A549 (cell line): ENCODE data around the gene HGFAC. TPM values are rescaled to one million over a fixed set of nuclear protein-coding genes. Genes with fewer than 3 reads are reported as not detected.

Source experiments
- ATAC-seq, 2 experiments: fragments of 200-7000 bp in 1 of 2; fragments of >200 bp in 1 of 2; cut with Nextera tagmentation in 1 of 2; cut with Tn5 transposase in 1 of 2; 3 replicates each; pipeline versions ENCODE4 v1.8.0 to v1.9.1; 2018 to 2020; ENCODE audit warnings: mild to moderate bottlenecking in 1 of 2, moderate library complexity in 1 of 2
- CTCF ChIA-PET: fragments of 300-600 bp; sonication (Branson Sonifier 250); formaldehyde crosslinking; extraction: SDS; loops from one replicate; lab custom pipeline; 2021; ENCODE audit warnings: antibody characterized with exemption, inconsistent platforms; lab: Yijun Ruan, JAX
- POLR2A ChIA-PET: fragments of 350-600 bp; formaldehyde crosslinking; extraction: SDS; loops from one replicate; lab custom pipeline; 2021; ENCODE audit warnings: antibody characterized with exemption, inconsistent platforms; lab: Yijun Ruan, JAX
- DNase-seq, 2 experiments: peaks; one replicate each; pipeline versions ENCODE4 v3.0.0 to v3.0.0-alpha.2; 2011 to 2016; ENCODE audit warnings: low read depth in 1 of 2, low spot score in 1 of 2
- FAIRE-seq: peaks from 2 replicates; lab custom pipeline; 2011; peaks lifted over from hg19 to GRCh38; lab: Jason Lieb, UNC
- H3K27ac ChIP-seq, 2 experiments: fragments of >200 bp; sonication (Bioruptor Twin); formaldehyde crosslinking; 3 replicates each; pipeline ENCODE4 v1.5.1; 2016 to 2017
- H3K4me1 ChIP-seq: fragments of >200 bp; sonication (Bioruptor Twin); formaldehyde crosslinking; 3 replicates; pipeline ENCODE4 v1.6.1; 2016
- H3K4me2 ChIP-seq: fragments of >200 bp; sonication (Bioruptor Twin); formaldehyde crosslinking; 3 replicates; pipeline ENCODE4 v1.6.1; 2016
- H3K4me3 ChIP-seq: fragments of >200 bp; sonication (Bioruptor Twin); formaldehyde crosslinking; 3 replicates; pipeline ENCODE4 v1.5.1; 2016
- H3K9me3 ChIP-seq: fragments of >200 bp; sonication (Bioruptor Twin); formaldehyde crosslinking; 3 replicates; pipeline ENCODE4 v1.6.1; 2016
- BHLHE40 ChIP-seq: IDR thresholded peaks from 2 replicates; pipeline ENCODE4 v1.6.1; 2012; ENCODE audit warnings: low read depth, low read length, inconsistent platforms
- CBX8 ChIP-seq: fragments of 200-600 bp; sonication (generic); IDR thresholded peaks from 2 replicates; pipeline ENCODE4 v1.6.1; 2016
- CEBPB ChIP-seq, 2 experiments: fragments of >200 bp in 1 of 2; sonication (Bioruptor Twin) in 1 of 2; formaldehyde crosslinking in 1 of 2; IDR thresholded peaks; 2 replicates each; pipeline ENCODE4 v1.6.1; 2012 to 2016
- CHD4 ChIP-seq: fragments of 200-600 bp; sonication (generic); IDR thresholded peaks from 2 replicates; pipeline ENCODE4 v1.6.1; 2016; ENCODE audit warnings: antibody characterized with exemption, mild to moderate bottlenecking, borderline replicate concordance
- EP300 ChIP-seq, 2 experiments: fragments of >200 bp; sonication (Bioruptor Twin); formaldehyde crosslinking; IDR thresholded peaks; 2 replicates in 1 of 2; 3 replicates in 1 of 2; pipeline ENCODE4 v1.6.1; 2016 to 2017
- FOXS1 ChIP-seq: fragments of 250-450 bp; sonication (Bioruptor Pico); IDR thresholded peaks from 2 replicates; pipeline ENCODE4 v1.5.0; 2020; ENCODE audit warnings: mild to moderate bottlenecking, moderate library complexity
- HOXB13 ChIP-seq: fragments of 250-450 bp; sonication (Bioruptor Pico); IDR thresholded peaks from 2 replicates; pipeline ENCODE4 v1.5.0; 2020; ENCODE audit warnings: low read depth, mild to moderate bottlenecking, moderate library complexity
- JUNB ChIP-seq: fragments of >200 bp; sonication (Bioruptor Twin); formaldehyde crosslinking; IDR thresholded peaks from 2 replicates; pipeline ENCODE4 v1.6.1; 2016
- NFE2L2 ChIP-seq: fragments of 150-350 bp; conservative IDR thresholded peaks from 2 replicates; pipeline ENCODE4 v1.6.1; 2014; ENCODE audit warnings: low read length
- RAD21 ChIP-seq, 2 experiments: fragments of >200 bp in 1 of 2; sonication (Bioruptor Twin) in 1 of 2; formaldehyde crosslinking in 1 of 2; IDR thresholded peaks in 1 of 2; conservative IDR thresholded peaks in 1 of 2; 2 replicates in 1 of 2; 3 replicates in 1 of 2; pipeline ENCODE4 v1.6.1; 2012 to 2018; ENCODE audit warnings: inconsistent platforms in 1 of 2
- RNF2 ChIP-seq: fragments of 200-600 bp; sonication (generic); IDR thresholded peaks from 2 replicates; pipeline ENCODE4 v1.6.1; 2016; ENCODE audit warnings: low read depth, mild to moderate bottlenecking, antibody characterized with exemption, moderate library complexity, borderline replicate concordance
- SMC3 ChIP-seq: fragments of >200 bp; sonication (Bioruptor Twin); formaldehyde crosslinking; IDR thresholded peaks from 3 replicates; pipeline ENCODE4 v1.6.1; 2018; ENCODE audit warnings: inconsistent platforms
- TP53 ChIP-seq: fragments of 250-450 bp; sonication (Bioruptor Pico); IDR thresholded peaks from 2 replicates; pipeline ENCODE4 v1.5.0; 2021; ENCODE audit warnings: mild to moderate bottlenecking, moderate library complexity
- ZSCAN20 ChIP-seq: fragments of 250-450 bp; sonication (Bioruptor Pico); IDR thresholded peaks from 2 replicates; pipeline ENCODE4 v1.8.0; 2022; ENCODE audit warnings: mild to moderate bottlenecking, moderate library complexity
- WGBS: methylation state at CpG from one replicate; pipeline ENCODE4 v1.1.6; 2017; ENCODE audit errors: missing lambda C conversion rate; 5-methylcytosine and 5-hydroxymethylcytosine counted together
- polyA plus RNA-seq, 4 experiments: library from polyadenylated mRNA; depleted of rRNA in 3 of 4; stranded (reverse); fragments of >200 nt; fragmentation: RNase III in 1 of 4; extraction: RNeasy Plus Mini Kit Qiagen cat#74134 plus additional on column Dnase treatment in 1 of 4; gene quantifications; 2 replicates in 3 of 4; 3 replicates in 1 of 4; pipeline ENCODE4 v1.2.3, GENCODE V29; 2011 to 2017
- TF ChIP-seq, protein P1 (sequence below): fragments of >200 bp; sonication (Bioruptor Twin); formaldehyde crosslinking; IDR thresholded peaks from 3 replicates; pipeline ENCODE4 v1.5.1; 2016
- TF ChIP-seq, protein P2 (sequence below): IDR thresholded peaks from 2 replicates; pipeline ENCODE4 v1.6.1; 2012
- TF ChIP-seq, protein P3 (sequence below): fragments of 200-600 bp; sonication (generic); IDR thresholded peaks from 2 replicates; pipeline ENCODE4 v1.6.1; 2016; ENCODE audit warnings: antibody characterized with exemption, mild to moderate bottlenecking, moderate library complexity

The HGFAC gene
- polyA plus RNA-seq, 2 of the 4 experiments (the other 2 are of a cell fraction): 0.25 TPM; not detected in 1

DNA sequence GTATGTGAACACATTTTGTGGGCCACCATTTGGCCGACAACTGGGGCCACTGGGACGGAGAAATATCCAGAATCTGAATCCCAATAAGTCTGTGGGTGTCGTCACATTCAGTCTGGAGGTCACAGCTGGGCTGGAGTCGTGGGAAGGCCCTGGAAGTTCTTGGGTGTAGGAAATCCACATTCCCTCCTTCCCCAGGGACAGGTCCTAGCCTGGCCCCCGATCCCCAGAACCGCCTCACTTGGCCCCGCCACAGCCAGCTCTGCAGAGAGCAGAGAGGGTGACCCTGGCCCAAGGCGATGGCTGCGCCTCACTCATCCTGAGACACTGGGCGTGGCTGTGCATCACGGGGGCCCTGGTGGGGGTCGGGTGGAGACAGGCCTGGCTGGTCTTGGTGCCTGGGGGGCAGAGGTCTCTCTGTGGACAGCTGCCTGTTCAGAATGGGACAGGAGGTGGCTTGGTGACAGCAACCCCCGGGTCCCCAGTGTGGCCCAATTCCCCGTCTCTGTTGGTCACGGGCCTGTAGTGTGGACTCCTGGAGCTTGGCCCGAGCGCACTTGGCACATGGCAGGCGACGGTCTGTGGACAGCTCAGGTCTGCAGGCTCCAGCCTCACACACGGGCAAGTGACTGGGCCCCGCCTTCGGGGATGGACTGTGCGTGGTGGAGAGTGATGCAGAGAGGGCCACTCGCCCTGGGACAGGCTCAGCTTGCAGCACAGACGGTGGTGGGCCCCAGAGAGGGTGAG is 37.8 kb downstream of the HGFAC start:
- H3K27ac ChIP-seq: no peak overlapping the region
- ATAC-seq: no peak
- ChIA-PET CTCF (interaction anchor here (0.6 to 3.8 kb wide), 30 partner anchors 9 to 1413 kb away, joined by 3 to 28 read pairs (median 6); partner anchors contain the start of gene DOK7), POLR2A (no interaction called here)
- no peaks in the 10 kb centered on the region for H3K9me3 ChIP-seq
- H3K4me1 ChIP-seq: peaks cover 22% of the 10 kb centered on the region
- no peak overlapping the region for H3K4me3 ChIP-seq
- DNase-seq: no peak
- H3K4me2 ChIP-seq: no peak overlapping the region
- 72% methylated on average over 11 of the region's 25 CpGs for WGBS
- FAIRE-seq: no peak
- TF ChIP-seq FOXS1 (CRISPR knock-in tag): no peak
- no peak for TF ChIP-seq EP300 (IDR thresholded peaks at IDR 0.05)
- TF ChIP-seq BHLHE40: no peak

DNA sequence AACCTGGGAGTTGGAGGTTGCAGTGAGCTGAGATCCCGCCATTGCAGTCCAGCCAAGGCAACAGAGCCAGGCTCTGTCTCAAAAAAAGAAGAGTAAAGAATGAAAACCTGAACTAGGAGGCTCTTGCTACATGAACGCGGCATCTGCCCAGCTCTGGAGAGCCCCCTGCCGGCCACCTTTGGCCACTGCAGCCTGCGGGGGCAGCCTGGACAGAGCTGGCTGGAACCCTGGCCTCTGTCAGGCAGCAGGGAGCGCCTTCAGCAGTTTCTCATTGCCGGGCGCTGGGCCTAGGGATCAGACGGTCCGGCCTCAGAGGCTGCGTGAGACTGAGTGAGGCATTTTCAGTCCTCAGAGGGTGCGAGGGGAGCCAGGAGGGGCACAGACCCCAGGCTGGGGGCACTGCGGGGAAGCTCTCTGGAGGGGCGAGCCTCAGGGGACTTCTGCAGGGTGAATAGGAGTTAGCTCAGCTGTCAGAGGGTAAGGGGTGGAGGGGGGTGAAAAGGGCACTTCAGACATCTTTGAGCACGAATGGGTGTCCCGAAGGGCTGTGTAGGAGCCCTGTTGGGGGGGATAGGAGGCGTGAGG is 38.9 kb downstream of the HGFAC start:
- TF ChIP-seq JUNB (no peak), SMC3 (peak; percentile 64), CEBPB (IDR thresholded peaks at IDR 0.05) (no peak; a peak in 1 of 4 replicates), HOXB13 (CRISPR knock-in tag) (no peak), RAD21 (conservative IDR thresholded peaks at IDR 0.05 in 1 of 2, IDR thresholded peaks at IDR 0.05 in 1 of 2) (peak; percentile 67 to 71), FOXS1 (CRISPR knock-in tag) (no peak)
- TF ChIP-seq, protein P1, sequence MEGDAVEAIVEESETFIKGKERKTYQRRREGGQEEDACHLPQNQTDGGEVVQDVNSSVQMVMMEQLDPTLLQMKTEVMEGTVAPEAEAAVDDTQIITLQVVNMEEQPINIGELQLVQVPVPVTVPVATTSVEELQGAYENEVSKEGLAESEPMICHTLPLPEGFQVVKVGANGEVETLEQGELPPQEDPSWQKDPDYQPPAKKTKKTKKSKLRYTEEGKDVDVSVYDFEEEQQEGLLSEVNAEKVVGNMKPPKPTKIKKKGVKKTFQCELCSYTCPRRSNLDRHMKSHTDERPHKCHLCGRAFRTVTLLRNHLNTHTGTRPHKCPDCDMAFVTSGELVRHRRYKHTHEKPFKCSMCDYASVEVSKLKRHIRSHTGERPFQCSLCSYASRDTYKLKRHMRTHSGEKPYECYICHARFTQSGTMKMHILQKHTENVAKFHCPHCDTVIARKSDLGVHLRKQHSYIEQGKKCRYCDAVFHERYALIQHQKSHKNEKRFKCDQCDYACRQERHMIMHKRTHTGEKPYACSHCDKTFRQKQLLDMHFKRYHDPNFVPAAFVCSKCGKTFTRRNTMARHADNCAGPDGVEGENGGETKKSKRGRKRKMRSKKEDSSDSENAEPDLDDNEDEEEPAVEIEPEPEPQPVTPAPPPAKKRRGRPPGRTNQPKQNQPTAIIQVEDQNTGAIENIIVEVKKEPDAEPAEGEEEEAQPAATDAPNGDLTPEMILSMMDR: peak; percentile 67
- FAIRE-seq (no peak), ATAC-seq (peak; percentile 37 to 85), DNase-seq (peak; percentile 47 to 67)
- Histone ChIP-seq H3K4me1 (peaks cover 33% of the 10 kb centered on the region), H3K9me3 (no peaks in the 10 kb centered on the region), H3K27ac (peak overlapping the region in 1 of 2 experiments; percentile 60; a peak in 2 of 6 replicates), H3K4me3 (no peak overlapping the region), H3K4me2 (0 out of 3 replicates have a peak overlapping the region, but pooled peaks have one; percentile 14)
- ChIA-PET POLR2A (no interaction called here), CTCF (interaction anchor here (0.6 to 3.8 kb wide), 49 partner anchors 9 to 1412 kb away, joined by 3 to 28 read pairs (median 4); partner anchors contain the start of gene DOK7)
- WGBS: 30% methylated on average over 9 of the region's 17 CpGs

DNA sequence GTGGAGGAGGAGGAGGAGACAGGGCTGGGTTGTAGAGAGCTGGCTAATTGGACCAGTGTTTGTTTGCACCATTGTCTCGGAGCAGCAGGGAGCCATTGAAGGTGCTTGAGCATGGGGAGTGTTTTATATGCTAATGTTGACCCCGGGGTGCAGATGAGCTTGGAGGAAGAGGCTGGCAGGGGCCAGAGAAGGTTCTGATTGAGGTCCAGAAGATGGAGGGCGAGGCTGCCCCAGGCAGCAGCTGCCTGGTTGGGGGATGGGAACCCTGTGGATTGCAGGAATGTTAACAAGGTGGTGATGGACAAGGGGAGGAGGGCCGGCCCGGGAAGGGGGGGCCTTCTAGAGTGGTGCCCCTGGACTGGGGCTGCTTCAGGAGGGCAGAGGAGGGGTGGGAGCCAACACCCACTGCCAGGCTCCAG is 39.4 kb downstream of the HGFAC start:
- DNase-seq (no peak), ATAC-seq (peak in 1 of 2 experiments; percentile 12; a peak in 3 of 6 replicates)
- peak overlapping the region in 1 of 2 experiments; percentile 60; a peak in 2 of 6 replicates for H3K27ac ChIP-seq
- POLR2A ChIA-PET: no interaction called here
- TF ChIP-seq, protein P2, sequence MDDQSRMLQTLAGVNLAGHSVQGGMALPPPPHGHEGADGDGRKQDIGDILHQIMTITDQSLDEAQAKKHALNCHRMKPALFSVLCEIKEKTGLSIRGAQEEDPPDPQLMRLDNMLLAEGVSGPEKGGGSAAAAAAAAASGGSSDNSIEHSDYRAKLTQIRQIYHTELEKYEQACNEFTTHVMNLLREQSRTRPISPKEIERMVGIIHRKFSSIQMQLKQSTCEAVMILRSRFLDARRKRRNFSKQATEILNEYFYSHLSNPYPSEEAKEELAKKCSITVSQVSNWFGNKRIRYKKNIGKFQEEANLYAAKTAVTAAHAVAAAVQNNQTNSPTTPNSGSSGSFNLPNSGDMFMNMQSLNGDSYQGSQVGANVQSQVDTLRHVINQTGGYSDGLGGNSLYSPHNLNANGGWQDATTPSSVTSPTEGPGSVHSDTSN: no peak
- TF ChIP-seq, all 56 proteins: peak for 0
- 0 out of 3 replicates have a peak overlapping the region, but pooled peaks have one; percentile 14 for H3K4me2 ChIP-seq
- WGBS: 69% methylated on average over 3 of the region's 5 CpGs
- CTCF ChIA-PET: interaction anchor here (0.6 to 3.8 kb wide), 41 partner anchors 10 to 397 kb away, joined by 3 to 28 read pairs (median 4); partner anchors contain the start of gene DOK7
- H3K4me1 ChIP-seq: peaks cover 37% of the 10 kb centered on the region
- H3K4me3 ChIP-seq: no peak overlapping the region
- no peaks in the 10 kb centered on the region for H3K9me3 ChIP-seq
- FAIRE-seq: no peak

DNA sequence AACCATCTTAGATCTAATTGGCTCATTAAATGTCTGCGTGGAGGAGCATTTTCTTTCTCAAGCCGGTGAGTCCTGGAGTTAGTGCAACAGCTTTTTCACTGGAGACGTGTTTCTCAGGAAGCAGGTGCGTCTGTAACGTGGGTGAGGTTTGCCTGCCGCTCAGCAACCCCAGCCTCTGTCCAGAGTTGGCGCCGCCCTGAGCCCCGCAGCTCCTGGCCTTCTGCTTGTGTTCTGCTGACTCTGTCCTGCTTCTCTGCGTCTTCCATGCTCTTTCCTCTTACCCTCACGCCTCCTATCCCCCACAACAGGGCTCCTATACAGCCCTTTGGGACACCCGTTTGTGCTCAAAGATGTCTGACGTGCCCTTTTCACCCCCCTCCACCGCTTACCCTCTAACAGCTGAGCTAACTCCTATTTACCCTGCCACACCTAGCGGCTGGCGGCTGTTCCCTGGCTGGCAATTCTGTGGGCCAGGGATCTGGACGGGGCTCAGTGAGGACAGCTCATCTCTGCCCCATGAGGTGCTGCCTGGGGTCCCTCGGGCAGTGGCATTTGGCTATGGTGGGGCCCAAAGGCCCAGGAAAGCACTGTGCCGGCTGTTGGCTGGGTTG is 40.1 kb downstream of the HGFAC start:
- CTCF ChIA-PET: interaction anchor here (1.6 to 3.8 kb wide), 9 partner anchors 10 to 289 kb away, joined by 5 to 28 read pairs (median 13); no protein-coding TSS in a partner anchor
- TF ChIP-seq EP300 (IDR thresholded peaks at IDR 0.05) (no peak), RNF2 (no peak), TP53 (CRISPR knock-in tag) (no peak), CBX8 (no peak), NFE2L2 (no peak), RAD21 (conservative IDR thresholded peaks at IDR 0.05 in 1 of 2, IDR thresholded peaks at IDR 0.05 in 1 of 2) (no peak), ZSCAN20 (CRISPR knock-in tag) (no peak), SMC3 (no peak), BHLHE40 (no peak), CHD4 (no peak)
- TF ChIP-seq, protein P3, sequence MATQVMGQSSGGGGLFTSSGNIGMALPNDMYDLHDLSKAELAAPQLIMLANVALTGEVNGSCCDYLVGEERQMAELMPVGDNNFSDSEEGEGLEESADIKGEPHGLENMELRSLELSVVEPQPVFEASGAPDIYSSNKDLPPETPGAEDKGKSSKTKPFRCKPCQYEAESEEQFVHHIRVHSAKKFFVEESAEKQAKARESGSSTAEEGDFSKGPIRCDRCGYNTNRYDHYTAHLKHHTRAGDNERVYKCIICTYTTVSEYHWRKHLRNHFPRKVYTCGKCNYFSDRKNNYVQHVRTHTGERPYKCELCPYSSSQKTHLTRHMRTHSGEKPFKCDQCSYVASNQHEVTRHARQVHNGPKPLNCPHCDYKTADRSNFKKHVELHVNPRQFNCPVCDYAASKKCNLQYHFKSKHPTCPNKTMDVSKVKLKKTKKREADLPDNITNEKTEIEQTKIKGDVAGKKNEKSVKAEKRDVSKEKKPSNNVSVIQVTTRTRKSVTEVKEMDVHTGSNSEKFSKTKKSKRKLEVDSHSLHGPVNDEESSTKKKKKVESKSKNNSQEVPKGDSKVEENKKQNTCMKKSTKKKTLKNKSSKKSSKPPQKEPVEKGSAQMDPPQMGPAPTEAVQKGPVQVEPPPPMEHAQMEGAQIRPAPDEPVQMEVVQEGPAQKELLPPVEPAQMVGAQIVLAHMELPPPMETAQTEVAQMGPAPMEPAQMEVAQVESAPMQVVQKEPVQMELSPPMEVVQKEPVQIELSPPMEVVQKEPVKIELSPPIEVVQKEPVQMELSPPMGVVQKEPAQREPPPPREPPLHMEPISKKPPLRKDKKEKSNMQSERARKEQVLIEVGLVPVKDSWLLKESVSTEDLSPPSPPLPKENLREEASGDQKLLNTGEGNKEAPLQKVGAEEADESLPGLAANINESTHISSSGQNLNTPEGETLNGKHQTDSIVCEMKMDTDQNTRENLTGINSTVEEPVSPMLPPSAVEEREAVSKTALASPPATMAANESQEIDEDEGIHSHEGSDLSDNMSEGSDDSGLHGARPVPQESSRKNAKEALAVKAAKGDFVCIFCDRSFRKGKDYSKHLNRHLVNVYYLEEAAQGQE: no peak

More for the DNA sequence above, 40.1 kb downstream of the HGFAC start:
- POLR2A ChIA-PET: no interaction called here
- peak overlapping the region in 1 of 2 experiments; percentile 46; a peak in 1 of 6 replicates for H3K27ac ChIP-seq
- H3K4me3 ChIP-seq: no peak overlapping the region
- 83% methylated on average over 19 of the region's 19 CpGs for WGBS
- DNase-seq (no peak), FAIRE-seq (no peak), ATAC-seq (no peak)
- H3K9me3 ChIP-seq: no peaks in the 10 kb centered on the region
- peaks cover 37% of the 10 kb centered on the region for H3K4me1 ChIP-seq
- no peak overlapping the region for H3K4me2 ChIP-seq
